ENCODE data around the gene NKIRAS1. TPM values are rescaled to one million over a fixed set of nuclear protein-coding genes. Genes with fewer than 3 reads are reported as not detected.

NKIRAS1 gene
- total and polyA plus RNA-seq, 2 donors (not counting 1 experiment from before 2014, with no cell fraction given), result 1.6 to 4.7 TPM

GRCh38 chr3:23960649-23961048 is 43.9 kb upstream of the NKIRAS1 start:
- Histone ChIP-seq H3K9ac (ENCODE audit: low read length) (no peak overlapping the region), H3K27ac (ENCODE audit: low read length in 2 of 2) (no peak overlapping the region)

More at GRCh38 chr3:23960649-23961048, 43.9 kb upstream of the NKIRAS1 start:
- Mint-ChIP-seq H3K27ac (no peak overlapping the region), H3K4me3 (no peak overlapping the region), H3K9me3 (ENCODE audit: insufficient read depth) (no peaks in the 10 kb centered on the region), H3K4me1 (peaks cover 9% of the 10 kb centered on the region), H3K27me3 (no peaks in the 10 kb centered on the region)
- WGBS (ENCODE audit: insufficient coverage), result no CpG with 5 or more reads among the region's 1 CpG
- intact Hi-C loops (cut with micrococcal nuclease), result no loop called here
- Histone ChIP-seq H3K9me3 (ENCODE audit: control extremely low read depth in 1 of 3, control insufficient read depth in 2 of 3, insufficient read depth in 1 of 3, low read length in 2 of 3) (no peaks in the 10 kb centered on the region), H3K4me3 (ENCODE audit: control extremely low read depth in 1 of 5, extremely low read depth in 1 of 5, insufficient read depth in 1 of 5, low read depth in 2 of 5, low read length in 4 of 5) (no peak overlapping the region), H2AFZ (ENCODE audit: insufficient read depth, low read depth, low read length, poor library complexity, severe bottlenecking) (no peak overlapping the region), H3K27me3 (replicated peaks in 1 of 4; ENCODE audit: control extremely low read depth in 1 of 4, control insufficient read depth in 3 of 4, insufficient read depth in 4 of 4, low read length in 3 of 4) (no peaks in the 10 kb centered on the region), H3K36me3 (replicated peaks in 1 of 2; ENCODE audit: control extremely low read depth in 1 of 2, control insufficient read depth in 1 of 2, extremely low read depth in 1 of 2, insufficient read depth in 2 of 2, low read length in 1 of 2) (peaks cover 2 to 45% of the 10 kb centered on the region in 2 experiments), H4K20me1 (ENCODE audit: control insufficient read depth, insufficient read depth, low read length, poor library complexity, severe bottlenecking) (peaks cover 68% of the 10 kb centered on the region), H3K79me2 (ENCODE audit: control insufficient read depth, insufficient read depth, low read length) (peaks cover 33% of the 10 kb centered on the region), H3K4me1 (ENCODE audit: control insufficient read depth in 2 of 2, insufficient read depth in 2 of 2, low read length in 2 of 2) (no peaks in the 10 kb centered on the region), H3K4me2 (replicated peaks; ENCODE audit: low read depth, low read length, poor library complexity, severe bottlenecking) (no peak overlapping the region)
- no peak for TF ChIP-seq EZH2 (IDR thresholded peaks at IDR 0.05; ENCODE audit: borderline replicate concordance, insufficient read depth, low read depth, low read length, poor library complexity, severe bottlenecking)
- no peak for TF ChIP-seq CTCF (IDR thresholded peaks at IDR 0.05)
- no peak for DNase-seq
- CTCF ChIA-PET, result no interaction called here
- POLR2A ChIA-PET, result interaction anchor here (0.6 kb wide), 1 partner anchor 115 kb away, joined by 3 read pairs; no protein-coding TSS in a partner anchor
- ATAC-seq (ENCODE audit: low read depth), result no peak

Data from B cell (primary cell).